Ascending aorta (tissue), 2 donors: ENCODE measurements around the gene ARID1B. TPM values are rescaled to one million over a fixed set of nuclear protein-coding genes. Genes with fewer than 3 reads are reported as not detected.

Experiments used
- DNase-seq, 2 donors: peaks; one replicate each; pipeline ENCODE4 v3.0.0-alpha.2; 2019; ENCODE audit warnings: low spot score in 2 of 2
- H3K27ac ChIP-seq, 2 donors: fragments of 200-600 bp; sonication (generic); one replicate each; pipeline ENCODE4 v1.5.1; 2016 to 2017; ENCODE audit warnings: mild to moderate bottlenecking in 1 of 2
- H3K27me3 ChIP-seq: fragments of 200-600 bp; sonication (generic); one replicate; pipeline ENCODE4 v1.5.1; 2017
- H3K36me3 ChIP-seq, 2 donors: fragments of 200-600 bp; sonication (generic); one replicate each; pipeline ENCODE4 v1.5.1; 2016
- H3K4me1 ChIP-seq, 2 donors: fragments of 200-600 bp; sonication (generic); one replicate each; pipeline ENCODE4 v1.5.1; 2016 to 2017; ENCODE audit warnings: mild to moderate bottlenecking in 1 of 2
- H3K4me3 ChIP-seq, 2 donors: fragments of 200-600 bp; sonication (generic); one replicate each; pipeline ENCODE4 v1.5.1; 2016 to 2017; ENCODE audit warnings: mild to moderate bottlenecking in 1 of 2
- H3K9me3 ChIP-seq, 2 donors: fragments of 200-600 bp; sonication (generic); one replicate each; pipeline ENCODE4 v1.5.1; 2016
- CTCF ChIP-seq, 3 experiments: fragments of 200-600 bp in 2 of 3; fragments of 450-650 bp in 1 of 3; sonication (generic) in 2 of 3; IDR thresholded peaks; one replicate each; pipeline ENCODE4 v1.5.1; 2016 to 2019; ENCODE audit warnings: antibody characterized with exemption in 3 of 3, mild to moderate bottlenecking in 1 of 3, moderate library complexity in 1 of 3
- intact Hi-C: fragments of 100-400 bp; cut with DNase I; formaldehyde crosslinking; loops from one replicate; pipeline ENCODE4 v1.15.1; 2023
- total RNA-seq: library from RNA; depleted of rRNA; stranded (reverse); fragments of >200 nt; gene quantifications from one replicate; pipeline ENCODE4 v1.1.0, GENCODE V29; 2016

ARID1B gene
- total RNA-seq, 1 donor from 2014 or later, result 97.9 TPM

GRCh38 chr6:156828280-156828703 lies 51.1 kb downstream of the ARID1B start:
- H3K36me3 ChIP-seq, result peaks cover 3 to 4% of the 10 kb centered on the region in 2 donors
- H3K27ac ChIP-seq, result peak overlapping the region; percentile 80 to 91
- intact Hi-C loops, result loop anchor here (5.0 kb wide), 1 partner anchor 46 kb away; no protein-coding TSS in a partner anchor
- no peak overlapping the region for H3K4me3 ChIP-seq
- peaks cover 2 to 47% of the 10 kb centered on the region in 2 donors for H3K4me1 ChIP-seq
- no peaks in the 10 kb centered on the region for H3K9me3 ChIP-seq
- TF ChIP-seq CTCF (IDR thresholded peaks at IDR 0.05), result no peak
- no peaks in the 10 kb centered on the region for H3K27me3 ChIP-seq
- DNase-seq, result no peak

- Histone ChIP-seq H3K9me3 (no peaks in the 10 kb centered on the region), H3K36me3 (peaks cover 3 to 4% of the 10 kb centered on the region in 2 donors), H3K27ac (no peak overlapping the region), H3K4me3 (no peak overlapping the region), H3K4me1 (peaks cover 0 to 53% of the 10 kb centered on the region in 2 donors), H3K27me3 (no peaks in the 10 kb centered on the region)
- DNase-seq, result no peak
- intact Hi-C loops, result loop anchor here (10.0 kb wide), 1 partner anchor 145 kb away; no protein-coding TSS in a partner anchor
- TF ChIP-seq CTCF (IDR thresholded peaks at IDR 0.05), result no peak
Observed at GRCh38 chr6:156830126-156830525, 52.9 kb downstream of the ARID1B start.

GRCh38 chr6:156832231-156832647 lies 55.1 kb downstream of the ARID1B start:
- H3K36me3 ChIP-seq, result peaks cover 3 to 4% of the 10 kb centered on the region in 2 donors
- DNase-seq, result no peak
- TF ChIP-seq CTCF (IDR thresholded peaks at IDR 0.05), result no peak
- peaks cover 0 to 43% of the 10 kb centered on the region in 2 donors for H3K4me1 ChIP-seq
- intact Hi-C loops, result loop anchor here (2.0 to 10.0 kb wide), 2 partner anchors 147 to 189 kb away; no protein-coding TSS in a partner anchor
- H3K27ac ChIP-seq, result peak overlapping the region; percentile 48 to 64
- no peaks in the 10 kb centered on the region for H3K27me3 ChIP-seq
- H3K9me3 ChIP-seq, result no peaks in the 10 kb centered on the region
- peak overlapping the region in 1 of 2 donors; percentile 24 for H3K4me3 ChIP-seq

GRCh38 chr6:156832669-156833068 lies 55.5 kb downstream of the ARID1B start:
- no peak for TF ChIP-seq CTCF (IDR thresholded peaks at IDR 0.05)
- intact Hi-C loops, result loop anchor here (2.0 to 10.0 kb wide), 2 partner anchors 148 to 188 kb away; no protein-coding TSS in a partner anchor
- H3K27me3 ChIP-seq, result no peaks in the 10 kb centered on the region
- H3K4me1 ChIP-seq, result peaks cover 0 to 44% of the 10 kb centered on the region in 2 donors
- H3K9me3 ChIP-seq, result no peaks in the 10 kb centered on the region
- peak overlapping the region; percentile 48 to 64 for H3K27ac ChIP-seq
- H3K4me3 ChIP-seq, result peak overlapping the region in 1 of 2 donors; percentile 24
- H3K36me3 ChIP-seq, result peaks cover 3 to 4% of the 10 kb centered on the region in 2 donors
- no peak for DNase-seq

GRCh38 chr6:156833755-156834154 lies 56.6 kb downstream of the ARID1B start:
- Histone ChIP-seq H3K4me1 (peaks cover 0 to 39% of the 10 kb centered on the region in 2 donors), H3K9me3 (no peaks in the 10 kb centered on the region), H3K27me3 (no peaks in the 10 kb centered on the region), H3K27ac (peak overlapping the region in 1 of 2 donors; percentile 64), H3K4me3 (no peak overlapping the region), H3K36me3 (peaks cover 3 to 4% of the 10 kb centered on the region in 2 donors)
- no peak for TF ChIP-seq CTCF (IDR thresholded peaks at IDR 0.05)
- no peak for DNase-seq
- intact Hi-C loops, result loop anchor here (2.0 to 10.0 kb wide), 2 partner anchors 149 to 187 kb away; no protein-coding TSS in a partner anchor
